Gastrocnemius medialis (tissue), 4 donors: ENCODE results near the gene SIK2. TPM values are rescaled to one million over a fixed set of nuclear protein-coding genes. Genes with fewer than 3 reads are reported as not detected.

Experiments used
- ATAC-seq, 2 donors: fragments of 150-250 bp; one replicate each; pipeline ENCODE4 v1.9.1; 2016
- DNase-seq, 2 donors: peaks; one replicate each; pipeline ENCODE4 v3.0.0-alpha.2; 2019
- H3K27ac ChIP-seq, 4 donors: fragments of 200-600 bp; sonication (generic); 1 replicate in 1 of 4; 2 replicates in 3 of 4; pipeline ENCODE4 v1.5.1; 2016 to 2018; ENCODE audit warnings: mild to moderate bottlenecking in 2 of 4, moderate library complexity in 1 of 4
- H3K27me3 ChIP-seq, 3 donors: fragments of 200-600 bp; sonication (generic) in 2 of 3; 1 replicate in 1 of 3; 2 replicates in 2 of 3; pipeline versions ENCODE4 v1.5.1 to v1.6.0; 2016 to 2019; ENCODE audit warnings: mild to moderate bottlenecking in 1 of 3, moderate library complexity in 1 of 3
- H3K36me3 ChIP-seq, 2 donors: fragments of 200-600 bp; sonication (generic) in 1 of 2; one replicate each; pipeline ENCODE4 v1.5.1; 2017 to 2018
- H3K4me1 ChIP-seq, 2 donors: fragments of 200-600 bp; sonication (generic) in 1 of 2; one replicate each; pipeline ENCODE4 v1.5.1; 2016 to 2017; ENCODE audit warnings: mild to moderate bottlenecking in 2 of 2
- H3K4me3 ChIP-seq, 4 donors: fragments of 200-600 bp; sonication (generic) in 3 of 4; 1 replicate in 1 of 4; 2 replicates in 3 of 4; pipeline ENCODE4 v1.5.1; 2016 to 2019; ENCODE audit warnings: mild to moderate bottlenecking in 2 of 4
- H3K9me3 ChIP-seq, 3 donors: fragments of 200-600 bp; sonication (generic) in 2 of 3; 1 replicate in 1 of 3; 2 replicates in 2 of 3; pipeline ENCODE4 v1.5.1; 2016 to 2019
- POLR2A ChIP-seq, 2 donors: fragments of 450-650 bp; IDR thresholded peaks; one replicate each; pipeline ENCODE4 v1.6.1; 2017; ENCODE audit warnings: antibody characterized with exemption in 2 of 2, mild to moderate bottlenecking in 2 of 2, moderate library complexity in 2 of 2
- in situ Hi-C, 4 donors: fragments of 200-750 bp; cut with MboI; loops; one replicate each; pipeline versions ENCODE4 v1.15.0 to v1.8.0; 2017; ENCODE audit warnings: low sequenced_read_pairs in 4 of 4
- intact Hi-C: fragments of 100-400 bp; cut with DNase I; formaldehyde crosslinking; loops from one replicate; pipeline ENCODE4 v1.15.1; 2023; ENCODE audit warnings: low total_unique reads
- total RNA-seq, 4 donors: library from RNA; depleted of rRNA; stranded (reverse); fragments of >200 nt; gene quantifications; one replicate each; pipeline versions ENCODE4 v1.1.0 to v1.2.3, GENCODE V29; 2016
- TF ChIP-seq, protein P1 (sequence below), 5 experiments: fragments of 450-650 bp in 3 of 5; fragments of 200-600 bp in 2 of 5; sonication (generic) in 2 of 5; IDR thresholded peaks in 4 of 5; conservative IDR thresholded peaks in 1 of 5; 1 replicate in 4 of 5; 2 replicates in 1 of 5; pipeline ENCODE4 v1.5.1; 2016 to 2019; ENCODE audit warnings: antibody characterized with exemption in 5 of 5, mild to moderate bottlenecking in 3 of 5, moderate library complexity in 3 of 5

Gene SIK2
- total RNA-seq, 4 donors from 2014 or later, result 16.5 to 98.7 (median 43.8) TPM

DNA sequence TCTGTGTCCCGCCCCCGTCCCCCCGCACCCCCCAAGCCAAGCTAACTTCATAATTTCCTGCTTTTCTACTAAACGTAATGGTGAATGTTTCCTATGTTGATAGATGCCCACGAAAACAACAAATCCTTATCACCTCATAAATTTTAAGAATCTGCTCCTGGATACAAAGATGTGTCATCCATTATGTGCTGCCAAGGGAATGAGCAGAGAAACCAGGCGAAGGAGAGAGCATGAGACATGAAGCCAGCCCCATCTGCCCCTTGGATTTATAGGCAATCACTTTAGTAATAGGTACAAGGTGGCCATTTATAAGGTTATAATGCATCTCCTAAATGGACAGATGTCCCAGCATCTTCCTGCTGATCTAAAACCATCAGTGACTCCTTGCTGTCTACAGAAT lies 31.5 kb upstream of the SIK2 start:
- in situ Hi-C loops (loop anchor here in 1 of 4 donors (10.0 kb wide), 1 partner anchor 274 kb away; no protein-coding TSS in a partner anchor), intact Hi-C loops (no loop called here)
- ATAC-seq (no peak), DNase-seq (no peak)
- H3K9me3 ChIP-seq, result no peaks in the 10 kb centered on the region
- no peaks in the 10 kb centered on the region for H3K27me3 ChIP-seq
- no peak overlapping the region for H3K27ac ChIP-seq
- no peak for TF ChIP-seq POLR2A (IDR thresholded peaks at IDR 0.05)
- TF ChIP-seq, protein P1, sequence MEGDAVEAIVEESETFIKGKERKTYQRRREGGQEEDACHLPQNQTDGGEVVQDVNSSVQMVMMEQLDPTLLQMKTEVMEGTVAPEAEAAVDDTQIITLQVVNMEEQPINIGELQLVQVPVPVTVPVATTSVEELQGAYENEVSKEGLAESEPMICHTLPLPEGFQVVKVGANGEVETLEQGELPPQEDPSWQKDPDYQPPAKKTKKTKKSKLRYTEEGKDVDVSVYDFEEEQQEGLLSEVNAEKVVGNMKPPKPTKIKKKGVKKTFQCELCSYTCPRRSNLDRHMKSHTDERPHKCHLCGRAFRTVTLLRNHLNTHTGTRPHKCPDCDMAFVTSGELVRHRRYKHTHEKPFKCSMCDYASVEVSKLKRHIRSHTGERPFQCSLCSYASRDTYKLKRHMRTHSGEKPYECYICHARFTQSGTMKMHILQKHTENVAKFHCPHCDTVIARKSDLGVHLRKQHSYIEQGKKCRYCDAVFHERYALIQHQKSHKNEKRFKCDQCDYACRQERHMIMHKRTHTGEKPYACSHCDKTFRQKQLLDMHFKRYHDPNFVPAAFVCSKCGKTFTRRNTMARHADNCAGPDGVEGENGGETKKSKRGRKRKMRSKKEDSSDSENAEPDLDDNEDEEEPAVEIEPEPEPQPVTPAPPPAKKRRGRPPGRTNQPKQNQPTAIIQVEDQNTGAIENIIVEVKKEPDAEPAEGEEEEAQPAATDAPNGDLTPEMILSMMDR (IDR thresholded peaks at IDR 0.05 in 4 of 5, conservative IDR thresholded peaks at IDR 0.05 in 1 of 5), result no peak
- H3K4me1 ChIP-seq, result peaks cover 17 to 21% of the 10 kb centered on the region in 2 donors
- H3K36me3 ChIP-seq, result no peaks in the 10 kb centered on the region
- H3K4me3 ChIP-seq, result no peak overlapping the region

DNA sequence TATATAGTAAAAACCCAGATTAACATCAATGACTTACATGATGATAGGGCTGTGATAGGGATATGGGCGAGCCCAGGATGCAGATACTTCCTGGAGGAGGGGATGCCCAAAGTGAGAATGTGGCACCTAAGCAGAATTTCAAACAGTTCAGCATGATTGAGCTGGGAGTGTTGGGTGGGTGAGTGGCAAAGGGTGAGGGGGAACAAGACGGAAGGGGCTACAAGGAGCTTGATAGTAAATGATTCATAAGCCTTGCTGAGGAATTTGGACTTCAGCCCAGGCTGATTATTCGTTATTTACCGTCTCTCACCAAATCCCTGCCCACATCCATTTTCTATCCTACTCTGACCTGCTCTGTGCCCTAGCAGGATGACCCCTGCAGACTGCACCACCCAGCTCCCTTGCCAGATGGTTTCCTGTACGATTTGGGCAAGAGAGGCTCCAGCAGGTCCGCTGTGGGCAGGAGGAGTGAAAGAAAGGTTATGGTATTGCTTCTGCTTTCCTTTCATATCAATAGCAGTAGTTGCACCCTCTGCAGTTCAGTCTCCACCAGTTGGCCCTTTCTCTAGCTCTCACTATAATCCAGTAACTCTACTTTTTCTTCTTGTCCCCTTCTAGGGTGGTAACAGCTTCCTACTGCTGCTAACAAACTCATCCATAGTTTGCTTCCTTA lies 30.3 kb upstream of the SIK2 start:
- H3K4me3 ChIP-seq, result no peak overlapping the region
- in situ Hi-C loops (loop anchor here in 1 of 4 donors (10.0 kb wide), 1 partner anchor 273 kb away; no protein-coding TSS in a partner anchor), intact Hi-C loops (no loop called here)
- ATAC-seq (no peak), DNase-seq (no peak)
- TF ChIP-seq, protein P1 (IDR thresholded peaks at IDR 0.05 in 4 of 5, conservative IDR thresholded peaks at IDR 0.05 in 1 of 5), result no peak
- TF ChIP-seq POLR2A (IDR thresholded peaks at IDR 0.05), result no peak
- H3K27ac ChIP-seq, result no peak overlapping the region
- H3K36me3 ChIP-seq, result no peaks in the 10 kb centered on the region
- no peaks in the 10 kb centered on the region for H3K27me3 ChIP-seq
- no peaks in the 10 kb centered on the region for H3K9me3 ChIP-seq
- peaks cover 17 to 21% of the 10 kb centered on the region in 2 donors for H3K4me1 ChIP-seq

DNA sequence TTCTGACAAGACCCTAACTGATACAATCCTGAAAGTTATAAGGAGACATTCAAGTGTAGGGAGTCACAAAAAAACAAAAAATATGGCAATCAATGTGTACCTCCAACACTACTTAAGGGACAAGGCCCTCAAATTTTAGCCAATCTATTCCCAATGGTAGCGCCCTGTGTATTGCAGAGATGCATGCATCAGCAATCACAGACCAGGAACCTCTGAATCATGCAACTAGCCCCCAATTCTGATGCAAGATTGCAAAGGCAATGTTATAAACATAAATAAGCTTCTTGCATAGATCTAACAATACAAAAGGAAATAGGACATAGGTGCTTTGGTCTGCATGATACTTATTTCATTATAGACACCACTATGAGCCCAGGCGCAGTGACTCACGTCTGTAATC lies 29.7 kb upstream of the SIK2 start:
- no peaks in the 10 kb centered on the region for H3K9me3 ChIP-seq
- intact Hi-C loops (no loop called here), in situ Hi-C loops (loop anchor here in 1 of 4 donors (10.0 kb wide), 1 partner anchor 272 kb away; no protein-coding TSS in a partner anchor)
- no peaks in the 10 kb centered on the region for H3K27me3 ChIP-seq
- ATAC-seq (no peak), DNase-seq (no peak)
- H3K36me3 ChIP-seq, result no peaks in the 10 kb centered on the region
- no peak overlapping the region for H3K27ac ChIP-seq
- TF ChIP-seq POLR2A (IDR thresholded peaks at IDR 0.05), result no peak
- TF ChIP-seq, protein P1 (IDR thresholded peaks at IDR 0.05 in 4 of 5, conservative IDR thresholded peaks at IDR 0.05 in 1 of 5), result no peak
- no peak overlapping the region for H3K4me3 ChIP-seq
- peaks cover 17 to 21% of the 10 kb centered on the region in 2 donors for H3K4me1 ChIP-seq

DNA sequence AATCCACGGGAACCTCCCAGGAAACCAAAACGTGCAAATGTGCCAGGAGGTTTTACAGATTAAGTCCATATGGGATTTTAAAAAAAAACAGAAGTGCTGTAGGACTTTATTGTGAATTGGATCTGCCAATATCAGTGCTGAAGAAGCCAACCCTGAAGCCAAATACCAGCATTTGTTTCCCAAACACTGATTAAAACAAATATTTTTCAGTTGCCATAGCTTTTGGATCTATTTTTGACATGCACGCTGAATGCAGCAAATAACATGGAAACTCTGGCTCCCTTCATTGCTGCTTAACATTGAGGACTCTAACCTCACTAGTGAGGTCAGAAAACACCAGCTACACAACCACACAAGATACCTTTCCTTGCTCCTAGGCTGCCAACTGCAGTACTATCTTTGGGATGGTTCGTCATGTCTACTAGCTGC lies 28.4 kb upstream of the SIK2 start:
- Histone ChIP-seq H3K4me3 (peak overlapping the region; percentile 0 to 26 (median 14)), H3K27me3 (no peaks in the 10 kb centered on the region), H3K27ac (peak overlapping the region; percentile 49 to 79 (median 68)), H3K4me1 (peaks cover 17 to 21% of the 10 kb centered on the region in 2 donors), H3K9me3 (no peaks in the 10 kb centered on the region), H3K36me3 (no peaks in the 10 kb centered on the region)
- intact Hi-C loops (no loop called here), in situ Hi-C loops (loop anchor here in 1 of 4 donors (10.0 kb wide), 1 partner anchor 271 kb away; no protein-coding TSS in a partner anchor)
- no peak for TF ChIP-seq POLR2A (IDR thresholded peaks at IDR 0.05)
- TF ChIP-seq, protein P1 (IDR thresholded peaks at IDR 0.05 in 4 of 5, conservative IDR thresholded peaks at IDR 0.05 in 1 of 5), result no peak
- peak; percentile 44 to 46 for DNase-seq
- ATAC-seq, result peak; percentile 98 to 99
